GM18873 (cell line): ENCODE measurements around the gene OR1F1.
"Not testable (repeated sequence)": the region's sequence is repeated elsewhere in the genome, so short reads cannot be mapped to it uniquely, and the experiment has no call there.

Source experiments
- ATAC-seq: cut with Tn5 transposase; IDR thresholded peaks from one replicate; pipeline ENCODE4 v1.9.1; 2021; ENCODE audit warnings: mild to moderate bottlenecking, moderate library complexity, moderate number of reproducible peaks; ENCODE audit not compliant: unreplicated experiment, low FRiP score

The OR1F1 gene

DNA sequence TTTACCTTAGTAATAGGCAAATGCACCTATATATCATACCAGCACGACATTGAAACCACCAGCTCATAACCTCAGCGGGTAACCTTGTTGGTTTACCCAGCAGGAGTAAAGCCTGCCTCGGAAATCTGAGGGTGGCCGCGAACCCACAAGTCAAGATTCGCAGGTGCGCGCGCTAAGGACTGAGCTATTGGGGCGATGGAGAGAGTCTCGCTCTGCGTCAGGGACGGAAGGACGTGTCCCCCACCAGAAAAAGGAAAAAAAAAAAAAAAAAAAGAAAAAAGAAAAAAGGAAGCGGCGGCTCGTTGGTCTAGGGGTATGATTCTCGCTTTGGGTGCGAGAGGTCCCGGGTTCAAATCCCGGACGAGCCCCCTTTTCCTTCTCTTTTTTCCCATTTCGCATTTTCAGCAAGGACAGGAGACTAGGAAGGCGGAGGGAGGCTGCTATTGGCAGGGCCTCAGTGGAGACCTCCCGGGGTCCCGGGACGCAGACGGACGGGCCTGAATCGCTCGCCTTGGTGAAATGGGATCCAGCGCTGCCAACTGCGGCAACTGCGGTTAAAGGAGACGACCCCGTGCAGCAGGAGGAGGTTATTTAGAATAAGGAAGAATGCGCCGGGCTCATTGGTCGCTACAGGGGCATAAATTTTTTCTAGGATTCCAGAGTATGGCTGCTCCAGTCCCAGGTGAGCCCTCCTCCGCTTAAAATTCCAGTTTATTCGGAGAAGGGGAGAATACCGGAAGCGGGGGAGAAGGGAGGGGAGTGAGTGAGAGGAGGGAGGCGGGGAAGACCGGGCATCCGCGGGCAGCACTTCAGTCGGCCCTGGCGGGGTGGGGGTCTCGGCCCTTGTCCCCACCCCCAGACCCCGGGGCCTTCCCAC is at the start of gene OR1F1:
TSS of gene OR1F1 (plus strand) at position 407 of the 877 bp plus-strand sequence.
- no peak for ATAC-seq

DNA sequence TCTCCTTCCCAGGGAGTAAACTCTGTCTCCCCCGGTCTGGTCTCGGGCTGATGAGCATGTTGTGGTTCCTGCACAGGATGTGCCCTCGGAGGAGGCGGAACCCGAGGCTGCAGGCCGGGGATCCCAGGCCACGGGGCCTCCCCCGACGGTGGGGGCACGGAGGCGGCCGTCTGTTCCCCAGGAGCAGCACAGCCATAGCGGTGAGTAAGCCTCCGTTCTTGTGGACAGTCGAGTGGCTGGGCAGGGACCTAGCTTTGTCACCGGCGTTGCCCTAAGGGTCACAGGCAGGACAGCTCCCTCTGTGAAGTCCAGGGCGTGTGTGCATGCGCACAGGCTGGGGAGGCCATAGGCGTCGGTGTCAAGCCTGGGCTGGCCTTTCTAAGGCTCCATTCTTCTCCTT is 49.7 kb upstream of the OR1F1 start:
- ATAC-seq: no peak

DNA sequence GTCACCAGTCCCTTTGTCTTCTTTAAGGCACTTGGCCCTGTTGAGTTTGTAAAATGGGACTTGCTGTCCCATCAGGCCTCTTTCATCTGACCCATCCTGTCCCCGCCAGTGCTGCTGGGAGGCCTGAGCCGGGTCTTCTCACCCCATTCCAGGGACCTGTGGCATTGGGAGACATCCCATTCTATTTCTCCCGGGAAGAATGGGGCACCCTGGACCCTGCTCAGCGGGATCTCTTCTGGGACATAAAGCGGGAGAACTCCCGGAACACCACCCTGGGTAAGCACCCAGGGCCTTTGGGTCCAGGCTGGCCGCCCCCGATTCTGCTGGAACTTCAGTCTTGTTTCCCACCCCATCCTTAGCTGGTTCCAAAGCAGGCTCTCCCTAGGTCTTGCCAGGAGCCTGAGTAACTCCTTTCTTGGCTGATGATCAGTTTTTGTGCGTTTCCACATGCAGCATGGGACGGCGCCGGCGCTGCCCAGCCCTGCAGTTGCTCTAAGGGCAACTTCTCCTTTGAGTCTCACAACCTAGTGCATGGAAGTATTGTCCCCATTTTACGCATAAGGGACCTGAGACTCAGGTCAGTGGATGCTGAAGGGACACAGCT is 49.1 kb upstream of the OR1F1 start:
- ATAC-seq: no peak

DNA sequence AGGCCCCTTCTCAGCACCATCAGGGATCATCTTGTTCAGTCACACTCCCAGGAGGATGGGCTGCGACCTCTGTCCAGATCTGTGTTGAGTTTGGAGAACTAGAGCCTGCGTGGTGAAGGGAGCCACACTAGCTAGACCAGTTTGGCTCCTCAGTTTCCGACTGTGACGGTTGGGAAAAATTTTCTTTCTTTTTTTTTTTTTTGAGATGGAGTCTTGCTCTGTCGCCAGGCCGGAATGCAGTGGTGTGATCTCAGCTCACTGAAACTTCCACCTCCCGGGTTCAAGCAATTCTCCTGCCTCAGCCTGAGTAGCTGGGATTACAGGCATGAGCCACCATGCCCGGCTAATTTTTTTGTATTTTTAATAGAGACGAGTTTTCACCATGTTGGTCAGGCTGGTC is 48.4 kb upstream of the OR1F1 start:
- ATAC-seq: not testable (repeated sequence)

DNA sequence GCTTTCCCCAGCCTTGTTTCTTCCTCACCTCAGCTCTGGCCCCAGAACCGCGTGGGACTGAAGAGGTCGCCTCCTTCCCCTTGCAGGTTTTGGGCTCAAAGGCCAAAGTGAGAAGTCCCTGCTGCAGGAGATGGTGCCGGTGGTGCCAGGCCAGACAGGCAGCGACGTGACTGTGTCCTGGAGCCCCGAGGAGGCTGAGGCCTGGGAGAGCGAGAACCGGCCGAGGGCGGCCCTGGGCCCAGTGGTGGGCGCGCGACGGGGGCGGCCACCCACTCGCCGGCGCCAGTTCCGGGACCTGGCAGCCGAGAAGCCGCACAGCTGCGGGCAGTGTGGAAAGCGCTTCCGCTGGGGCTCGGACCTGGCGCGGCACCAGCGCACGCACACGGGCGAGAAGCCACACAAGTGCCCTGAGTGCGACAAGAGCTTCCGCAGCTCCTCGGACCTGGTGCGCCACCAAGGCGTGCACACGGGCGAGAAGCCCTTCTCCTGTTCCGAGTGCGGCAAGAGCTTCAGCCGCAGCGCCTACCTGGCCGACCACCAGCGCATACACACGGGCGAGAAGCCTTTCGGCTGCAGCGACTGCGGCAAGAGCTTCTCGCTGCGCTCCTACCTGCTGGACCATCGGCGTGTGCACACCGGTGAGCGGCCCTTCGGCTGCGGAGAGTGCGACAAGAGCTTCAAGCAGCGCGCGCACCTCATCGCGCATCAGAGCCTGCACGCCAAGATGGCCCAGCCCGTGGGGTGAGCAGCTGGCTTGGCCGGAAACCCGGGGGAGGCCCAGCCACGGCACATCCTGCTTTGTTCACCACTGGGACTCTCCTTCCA is 47.2 kb upstream of the OR1F1 start:
- ATAC-seq: no peak

DNA sequence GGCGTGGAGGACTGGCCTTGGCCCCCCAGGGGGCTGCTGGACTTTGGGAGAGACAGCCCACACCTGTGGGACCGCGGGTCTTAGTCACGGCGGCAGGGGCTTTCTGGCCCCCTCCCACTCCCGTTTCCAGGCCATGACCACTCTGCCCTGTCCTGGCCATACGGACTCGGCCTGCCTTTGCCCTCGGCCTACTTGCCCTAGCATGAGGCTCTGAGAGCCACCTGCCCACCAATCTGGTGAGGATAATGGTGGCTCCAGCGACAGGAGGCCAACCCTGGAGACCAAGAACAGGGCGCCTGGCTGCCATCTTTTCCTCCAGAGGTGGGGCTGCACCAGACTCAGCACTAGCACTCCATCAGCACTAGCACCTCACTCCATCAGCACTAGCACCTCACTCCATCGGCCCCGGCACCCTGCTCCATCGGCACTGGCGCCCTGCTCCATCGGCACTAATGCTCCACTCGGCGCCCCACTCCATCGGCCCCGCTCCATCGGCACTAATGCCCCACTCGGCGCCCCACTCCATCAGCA is 46.2 kb upstream of the OR1F1 start:
- ATAC-seq: no peak

DNA sequence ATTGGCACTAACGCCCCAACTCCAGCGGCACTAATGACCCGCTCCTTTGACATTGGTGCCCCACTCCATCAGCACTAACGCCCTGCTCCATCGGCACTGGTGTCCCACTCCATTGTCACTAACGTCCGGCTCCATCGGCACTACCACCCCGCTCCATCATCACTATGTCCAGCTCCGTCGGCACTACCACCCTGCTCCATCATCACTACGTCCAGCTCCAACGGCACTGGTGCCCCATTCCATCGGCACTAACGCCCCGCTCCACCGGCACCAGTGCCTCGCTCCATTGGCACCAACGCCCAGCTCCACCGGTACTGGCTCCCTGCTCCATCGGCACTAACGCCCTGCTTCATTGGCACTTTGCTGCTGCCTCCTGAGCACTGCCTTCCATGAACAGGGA is 45.7 kb upstream of the OR1F1 start:
- no peak for ATAC-seq

DNA sequence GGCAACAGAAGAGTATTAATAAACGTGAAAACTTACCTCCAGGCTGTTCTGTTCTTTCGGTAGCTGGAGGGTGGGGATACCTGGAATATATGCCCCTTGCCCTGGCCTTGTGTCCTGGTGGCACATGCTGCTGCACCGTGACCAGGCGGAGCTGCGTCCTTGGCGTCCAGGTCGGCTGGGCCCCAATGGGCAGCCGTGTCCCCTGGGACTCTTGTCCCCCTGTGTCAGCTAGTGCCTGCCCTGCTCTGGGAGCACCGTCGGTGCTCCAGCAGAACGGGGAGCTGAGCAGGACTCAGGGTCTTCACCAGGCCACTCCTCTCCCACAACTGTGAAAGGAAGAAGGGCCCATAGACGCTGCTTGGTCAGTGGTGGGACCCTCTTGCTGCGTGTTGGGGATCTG is 45.2 kb upstream of the OR1F1 start:
- ATAC-seq: no peak

DNA sequence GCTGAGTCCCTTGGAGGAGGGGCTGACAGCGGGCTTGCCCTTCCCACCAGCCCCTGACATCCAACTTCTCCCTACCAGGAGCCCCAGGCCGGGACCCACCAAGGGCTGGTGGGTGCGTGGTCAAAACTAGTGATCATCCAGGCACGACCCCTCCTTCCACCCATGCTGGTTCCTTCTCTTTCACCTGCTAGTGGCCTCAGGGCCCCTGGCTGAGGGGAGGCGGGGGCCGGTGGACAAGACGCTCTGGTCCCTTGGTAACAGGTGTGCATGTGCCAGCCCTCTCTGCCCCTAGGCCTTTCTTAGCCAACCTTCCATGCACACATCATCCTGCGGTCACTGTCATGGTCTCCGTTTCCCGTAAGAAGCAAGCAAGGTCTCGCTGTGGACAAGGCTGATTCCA is 44.8 kb upstream of the OR1F1 start:
- no peak for ATAC-seq

DNA sequence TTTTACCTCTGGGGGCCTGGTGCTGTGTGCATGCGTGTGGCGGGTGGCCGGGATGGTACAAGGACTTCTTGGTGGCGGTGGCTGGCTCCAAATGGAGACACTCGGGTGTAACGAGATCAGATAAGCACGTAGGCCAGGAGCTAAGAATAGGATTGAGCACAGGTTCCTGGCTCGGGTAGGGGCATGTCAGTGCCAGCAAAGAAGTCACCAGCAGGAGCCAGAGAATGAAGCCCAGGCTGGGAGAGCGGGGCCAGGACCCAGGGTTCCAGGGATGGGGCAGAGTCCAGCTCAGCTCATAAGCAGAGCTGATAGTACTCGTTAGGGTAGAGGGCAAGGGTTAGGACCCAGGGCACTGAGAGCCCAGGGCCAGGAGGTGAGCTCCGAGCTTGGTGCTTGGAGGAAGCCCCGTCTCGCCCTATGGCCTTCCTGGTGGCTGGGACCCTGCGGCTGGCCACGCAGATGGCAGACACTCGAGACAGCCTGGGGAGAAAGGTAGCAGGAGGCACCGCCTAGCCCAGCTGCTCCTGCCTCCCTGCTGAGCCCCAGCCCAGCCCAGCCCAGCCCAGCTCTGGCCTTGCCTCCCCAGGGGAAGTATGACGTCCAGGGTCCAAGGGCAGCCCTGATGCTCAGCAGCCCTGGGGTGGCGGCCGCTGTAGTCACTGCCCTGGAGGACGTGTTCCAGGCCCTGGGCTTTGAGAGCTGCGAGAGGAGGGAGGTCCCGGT is 44.2 kb upstream of the OR1F1 start:
- no peak for ATAC-seq

DNA sequence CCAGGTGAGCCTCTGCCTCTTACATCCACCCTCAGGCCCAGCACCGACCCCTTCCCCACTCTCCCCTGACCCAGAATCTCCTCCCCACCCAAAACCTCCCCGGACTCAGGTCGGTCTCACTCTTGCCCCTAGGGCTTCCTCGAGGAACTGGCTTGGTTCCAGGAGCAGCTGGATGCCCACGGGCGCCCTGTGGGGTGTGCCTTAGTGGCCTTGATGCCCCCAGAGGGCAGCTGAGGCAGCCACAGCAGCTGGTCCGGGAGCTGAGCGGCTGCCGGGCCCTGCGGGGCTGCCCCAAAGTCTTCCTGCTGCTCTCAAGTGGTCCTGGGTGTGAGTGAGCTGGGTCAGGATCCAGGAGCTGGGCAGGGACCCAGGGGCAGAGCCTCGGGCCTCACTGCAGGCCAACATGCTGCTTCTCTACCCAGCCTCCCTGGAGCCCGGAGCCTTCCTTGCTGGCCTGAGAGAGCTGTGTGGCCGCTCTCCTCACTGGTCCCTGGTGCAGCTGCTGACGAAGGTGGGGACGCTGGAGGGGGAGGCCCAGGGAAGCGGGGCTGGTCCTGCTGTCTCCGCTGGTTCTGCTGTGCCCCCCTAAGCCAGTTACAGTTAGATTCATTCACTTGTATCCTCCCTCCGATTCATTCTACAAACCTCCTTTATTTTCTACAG is 43.6 kb upstream of the OR1F1 start:
- no peak for ATAC-seq

DNA sequence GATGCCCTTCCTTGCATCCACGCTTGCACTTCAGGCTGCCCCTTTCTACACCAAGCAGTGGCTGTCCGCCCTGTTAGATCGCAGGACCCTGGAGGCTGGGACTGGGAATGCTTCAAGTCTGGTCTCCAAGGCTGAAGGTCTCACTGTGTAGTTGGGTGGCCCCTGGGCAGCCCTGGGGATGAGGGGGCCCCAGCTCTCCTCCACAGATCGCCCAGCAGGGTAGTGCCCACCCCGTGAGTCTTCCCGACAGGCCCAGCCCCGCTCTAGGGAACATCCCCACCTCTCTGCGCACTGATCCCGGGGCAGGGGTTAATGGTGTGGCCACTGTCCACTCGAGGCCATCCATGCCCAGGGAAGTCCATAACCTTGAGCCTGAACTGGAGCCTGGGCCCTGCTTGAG is 42.9 kb upstream of the OR1F1 start:
- no peak for ATAC-seq

DNA sequence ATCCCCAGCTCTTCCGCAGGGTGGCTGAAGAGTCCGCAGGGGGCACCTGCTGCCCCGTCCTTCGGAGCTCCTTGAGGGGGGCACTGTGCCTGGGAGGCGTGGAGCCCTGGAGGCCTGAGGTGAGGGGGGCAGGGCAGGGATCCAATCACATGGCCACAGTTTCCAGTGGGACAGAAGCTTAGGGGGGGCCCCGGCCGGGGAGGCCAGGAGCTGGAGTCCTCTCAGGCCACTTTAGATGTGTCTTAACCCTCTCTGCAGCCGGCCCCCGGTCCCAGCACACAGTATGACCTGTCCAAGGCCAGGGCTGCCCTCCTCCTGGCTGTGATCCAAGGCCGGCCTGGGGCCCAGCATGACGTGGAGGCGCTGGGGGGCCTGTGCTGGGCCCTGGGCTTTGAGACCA is 42.3 kb upstream of the OR1F1 start:
- ATAC-seq: no peak

DNA sequence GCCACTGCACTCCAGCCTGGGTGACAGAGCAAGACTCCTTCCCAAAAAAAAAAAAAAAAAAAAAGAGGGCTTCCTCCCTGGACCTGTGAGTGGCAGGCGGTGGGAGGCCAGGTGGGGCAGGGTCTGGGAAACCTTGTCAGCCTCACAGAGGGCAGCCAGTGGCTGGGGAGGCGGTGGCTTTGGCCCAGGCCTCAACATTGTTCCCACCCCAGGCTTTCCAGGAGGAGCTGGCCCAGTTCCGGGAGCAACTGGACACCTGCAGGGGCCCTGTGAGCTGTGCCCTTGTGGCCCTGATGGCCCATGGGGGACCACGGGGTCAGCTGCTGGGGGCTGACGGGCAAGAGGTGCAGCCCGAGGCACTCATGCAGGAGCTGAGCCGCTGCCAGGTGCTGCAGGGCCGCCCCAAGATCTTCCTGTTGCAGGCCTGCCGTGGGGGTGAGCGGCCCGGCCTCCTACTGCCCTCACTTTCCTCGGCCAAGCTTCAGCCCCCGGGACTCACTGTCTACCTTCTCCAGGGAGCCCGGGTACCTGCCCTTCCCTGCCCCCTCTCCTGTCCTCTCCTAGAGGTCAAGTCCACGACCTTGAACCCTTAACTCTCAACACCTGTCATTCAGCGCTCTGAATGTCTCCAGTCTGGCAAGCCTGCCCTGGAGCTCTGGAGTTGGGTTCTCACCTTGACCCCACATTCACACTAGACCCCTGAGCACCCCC is 40.8 kb upstream of the OR1F1 start:
- no peak for ATAC-seq

DNA sequence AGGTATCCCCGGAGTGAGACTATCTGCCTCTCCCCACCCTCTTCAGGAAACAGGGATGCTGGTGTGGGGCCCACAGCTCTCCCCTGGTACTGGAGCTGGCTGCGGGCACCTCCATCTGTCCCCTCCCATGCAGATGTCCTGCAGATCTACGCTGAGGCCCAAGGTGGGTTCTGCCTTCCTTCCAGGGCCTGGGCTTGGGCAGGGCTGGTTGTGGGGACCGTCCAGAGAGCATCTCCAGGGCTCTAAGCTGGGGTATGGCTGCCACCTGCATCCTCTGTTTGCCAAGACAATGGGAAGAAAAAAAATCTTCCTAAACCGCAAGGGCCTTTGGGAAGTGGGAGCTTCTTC is 40.3 kb upstream of the OR1F1 start:
- ATAC-seq: no peak

DNA sequence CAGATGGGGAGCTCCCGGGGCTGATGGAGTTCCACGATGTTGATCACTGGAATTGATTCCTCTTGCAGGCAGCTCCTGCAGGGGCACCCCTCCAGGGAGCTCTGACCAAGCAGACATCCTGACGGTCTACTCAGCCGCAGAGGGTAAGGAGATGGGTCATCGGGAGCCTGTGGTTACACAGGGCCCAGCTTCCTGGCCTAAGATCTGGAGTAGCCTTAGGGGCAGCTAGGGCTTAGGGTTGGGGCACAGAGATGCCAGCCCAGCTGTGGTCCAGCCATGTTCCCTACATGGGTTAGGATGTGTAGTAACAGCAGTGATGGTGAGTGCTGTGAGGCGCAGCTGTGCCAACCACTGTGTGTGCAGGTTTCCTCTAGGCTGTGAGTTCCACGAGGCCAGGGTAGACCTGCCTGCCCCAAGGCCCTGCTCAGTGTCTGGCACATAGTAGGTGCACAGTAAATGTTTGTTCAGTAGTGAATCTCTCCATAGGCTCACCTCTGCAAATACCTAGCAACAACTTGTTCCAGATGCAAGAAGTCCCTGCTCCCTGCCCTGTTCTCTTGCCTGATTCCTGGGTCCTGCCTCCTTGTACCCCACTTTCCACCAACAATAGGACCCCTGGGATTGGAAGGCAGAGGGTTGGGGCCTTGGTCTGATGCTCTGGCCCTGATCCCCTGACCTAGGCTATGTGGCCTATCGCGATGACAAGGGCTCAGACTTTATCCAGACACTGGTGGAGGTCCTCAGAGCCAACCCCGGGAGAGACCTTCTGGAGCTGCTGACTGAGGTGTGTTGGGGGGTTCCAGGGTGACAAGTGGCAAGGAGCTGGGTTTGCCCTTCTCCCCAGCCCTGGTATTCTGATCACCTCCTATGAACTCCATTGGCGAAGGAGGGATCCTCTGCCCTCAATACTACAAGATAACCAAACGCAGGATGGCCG is 39.5 kb upstream of the OR1F1 start:
- no peak for ATAC-seq

DNA sequence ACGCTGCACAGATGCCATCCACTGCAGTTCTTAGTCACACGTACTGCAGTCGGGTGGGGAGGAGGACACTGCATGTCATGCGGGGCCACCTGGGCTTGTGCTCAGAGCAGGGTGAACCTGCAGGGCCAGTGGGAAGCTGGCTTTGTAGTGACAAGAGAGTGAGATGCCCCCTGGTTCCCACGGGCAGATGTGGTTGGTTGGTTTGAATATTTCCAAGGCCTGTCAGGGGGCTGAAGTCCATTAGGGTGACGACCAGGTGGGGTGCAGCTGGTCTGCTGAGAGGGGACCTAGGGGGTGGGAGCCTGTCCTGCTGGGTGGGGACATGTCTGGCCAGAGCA is 38.8 kb upstream of the OR1F1 start:
- ATAC-seq: no peak

DNA sequence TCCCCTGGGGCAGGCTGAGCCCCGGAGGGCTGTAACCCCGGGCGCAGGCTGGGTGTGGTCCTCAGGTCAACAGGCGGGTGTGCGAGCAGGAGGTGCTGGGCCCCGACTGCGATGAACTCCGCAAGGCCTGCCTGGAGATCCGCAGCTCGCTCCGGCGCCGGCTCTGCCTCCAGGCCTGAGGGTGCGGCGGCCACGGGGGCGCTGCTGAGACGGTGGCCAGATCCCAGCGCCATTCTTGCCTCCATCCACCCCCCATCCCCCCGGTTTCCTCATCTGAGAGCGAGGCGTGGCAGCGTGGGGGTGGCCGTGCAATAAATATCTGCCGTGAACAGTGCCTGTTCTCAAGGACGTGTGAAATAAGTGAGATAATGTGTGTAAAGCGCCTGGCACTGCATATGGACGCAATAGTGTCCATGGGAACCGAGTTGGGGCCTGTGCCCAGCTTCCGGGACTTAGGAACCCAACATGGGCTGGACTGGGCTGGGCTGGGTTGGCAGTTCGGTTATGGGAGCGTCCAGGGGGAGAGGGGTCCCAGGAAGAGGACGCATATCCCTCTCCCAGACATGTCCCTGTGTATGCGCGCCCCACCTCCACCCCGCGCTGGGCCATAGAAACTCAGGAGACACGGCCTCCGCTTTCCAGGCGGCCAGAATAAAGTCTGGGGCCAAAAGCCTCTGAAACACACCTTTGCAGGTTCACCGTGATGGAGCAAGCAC is 38.2 kb upstream of the OR1F1 start:
- no peak for ATAC-seq
